Fibroblast of villous mesenchyme (primary cell): ENCODE data around the gene TFB1M. TPM values are rescaled to one million over a fixed set of nuclear protein-coding genes. Genes with fewer than 3 reads are reported as not detected.
"Not testable (repeated sequence)": the region's sequence is repeated elsewhere in the genome, so short reads cannot be mapped to it uniquely, and the experiment has no call there.

Experiments
- DNase-seq: peaks from one replicate; pipeline ENCODE4 v3.0.0-alpha.2; 2010; ENCODE audit warnings: low read depth
- H3K4me3 ChIP-seq: 2 replicates; pipeline ENCODE4 v1.5.1; 2011; ENCODE audit warnings: low read depth, mild to moderate bottlenecking, low read length
- CTCF ChIP-seq: IDR thresholded peaks from 2 replicates; pipeline ENCODE4 v1.5.1; 2012; ENCODE audit warnings: low read depth, mild to moderate bottlenecking, low read length; ENCODE audit not compliant: insufficient read depth
- total RNA-seq: library from RNA; depleted of rRNA; stranded (reverse); fragments of >200 nt; gene quantifications from 2 replicates; pipeline ENCODE4 v1.2.3, GENCODE V29; 2012

Gene TFB1M
- total RNA-seq, 1 donor: 29.8 TPM

GRCh38 chr6:155222506-155222905 is 91.8 kb downstream of the TFB1M start:
- H3K4me3 ChIP-seq: no peak overlapping the region
- no peak for TF ChIP-seq CTCF

GRCh38 chr6:155221086-155221485 is 93.2 kb downstream of the TFB1M start:
- DNase-seq: no peak
- no peak overlapping the region for H3K4me3 ChIP-seq
- no peak for TF ChIP-seq CTCF

More at GRCh38 chr6:155222506-155222905, 91.8 kb downstream of the TFB1M start:
- no peak for DNase-seq

GRCh38 chr6:155219858-155220301 is 94.4 kb downstream of the TFB1M start:
- no peak overlapping the region for H3K4me3 ChIP-seq
- DNase-seq: no peak
- TF ChIP-seq CTCF: no peak

- no peak for DNase-seq
- no peak for TF ChIP-seq CTCF
- no peak overlapping the region for H3K4me3 ChIP-seq
Measured at GRCh38 chr6:155219299-155219698, 95.0 kb downstream of the TFB1M start.

GRCh38 chr6:155218711-155219110 is 95.6 kb downstream of the TFB1M start:
- not testable (repeated sequence) for DNase-seq, H3K4me3 ChIP-seq

GRCh38 chr6:155216312-155217046 is 97.8 kb downstream of the TFB1M start:
- no peak for TF ChIP-seq CTCF
- H3K4me3 ChIP-seq: no peak overlapping the region
- DNase-seq: no peak

GRCh38 chr6:155215906-155216305 is 98.4 kb downstream of the TFB1M start:
- no peak overlapping the region for H3K4me3 ChIP-seq
- DNase-seq: no peak
- no peak for TF ChIP-seq CTCF
